Adipocyte (in vitro differentiated cells): ENCODE measurements around the gene DIAPH1.
A peak's percentile ranks its signal among the peaks of the same experiment; 100 is the strongest.

Experiments
- DNase-seq: peaks from one replicate; pipeline ENCODE4 v3.0.0-alpha.2; 2015; ENCODE audit warnings: low read depth
- H3K27me3 ChIP-seq: replicated peaks from 2 replicates; pipeline ENCODE4 v1.7.0; 2013; ENCODE audit warnings: mild to moderate bottlenecking, low read length, moderate library complexity; ENCODE audit not compliant: control insufficient read depth, insufficient read depth
- H3K36me3 ChIP-seq: 2 replicates; pipeline ENCODE4 v1.7.0; 2013; ENCODE audit warnings: low read length, mild to moderate bottlenecking, moderate library complexity; ENCODE audit not compliant: control insufficient read depth, insufficient read depth, severe bottlenecking
- H3K4me1 ChIP-seq: 2 replicates; pipeline ENCODE4 v1.7.0; 2013; ENCODE audit warnings: mild to moderate bottlenecking, low read length, moderate library complexity; ENCODE audit not compliant: control insufficient read depth, insufficient read depth
- H3K4me3 ChIP-seq: 2 replicates; pipeline ENCODE4 v1.7.0; 2013; ENCODE audit warnings: mild to moderate bottlenecking, low read length, moderate library complexity
- H3K9ac ChIP-seq: 2 replicates; pipeline ENCODE4 v1.7.0; 2013; ENCODE audit warnings: mild to moderate bottlenecking, low read length, moderate library complexity
- H3K9me3 ChIP-seq: 2 replicates; pipeline ENCODE4 v1.7.0; 2013; ENCODE audit warnings: mild to moderate bottlenecking, low read length, moderate library complexity; ENCODE audit not compliant: control insufficient read depth

DIAPH1 gene

DNA sequence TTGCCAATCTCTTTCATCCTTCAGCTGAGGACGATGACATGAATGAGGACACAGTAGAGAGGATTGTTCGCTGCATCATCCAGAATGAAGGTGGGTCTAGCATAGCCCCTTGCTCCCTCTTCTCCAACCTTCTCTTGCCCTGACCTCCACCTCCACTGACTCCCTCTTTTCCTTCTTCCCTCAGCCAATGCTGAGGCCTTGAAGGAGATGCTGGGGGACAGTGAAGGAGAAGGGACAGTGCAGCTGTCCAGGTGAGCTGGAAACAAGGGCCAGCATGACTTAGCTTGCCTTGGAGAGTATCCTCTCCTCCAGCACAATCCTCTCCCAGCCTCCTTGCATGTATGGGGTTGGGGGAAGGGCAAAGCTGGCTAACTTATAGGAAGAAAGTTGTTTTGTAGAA is 20.0 kb upstream of the DIAPH1 start:
- Histone ChIP-seq H3K9me3 (no peaks in the 10 kb centered on the region), H3K9ac (no peak overlapping the region), H3K36me3 (peaks cover 5% of the 10 kb centered on the region), H3K27me3 (no peaks in the 10 kb centered on the region), H3K4me3 (no peak overlapping the region), H3K4me1 (peaks cover 17% of the 10 kb centered on the region)
- DNase-seq: no peak

DNA sequence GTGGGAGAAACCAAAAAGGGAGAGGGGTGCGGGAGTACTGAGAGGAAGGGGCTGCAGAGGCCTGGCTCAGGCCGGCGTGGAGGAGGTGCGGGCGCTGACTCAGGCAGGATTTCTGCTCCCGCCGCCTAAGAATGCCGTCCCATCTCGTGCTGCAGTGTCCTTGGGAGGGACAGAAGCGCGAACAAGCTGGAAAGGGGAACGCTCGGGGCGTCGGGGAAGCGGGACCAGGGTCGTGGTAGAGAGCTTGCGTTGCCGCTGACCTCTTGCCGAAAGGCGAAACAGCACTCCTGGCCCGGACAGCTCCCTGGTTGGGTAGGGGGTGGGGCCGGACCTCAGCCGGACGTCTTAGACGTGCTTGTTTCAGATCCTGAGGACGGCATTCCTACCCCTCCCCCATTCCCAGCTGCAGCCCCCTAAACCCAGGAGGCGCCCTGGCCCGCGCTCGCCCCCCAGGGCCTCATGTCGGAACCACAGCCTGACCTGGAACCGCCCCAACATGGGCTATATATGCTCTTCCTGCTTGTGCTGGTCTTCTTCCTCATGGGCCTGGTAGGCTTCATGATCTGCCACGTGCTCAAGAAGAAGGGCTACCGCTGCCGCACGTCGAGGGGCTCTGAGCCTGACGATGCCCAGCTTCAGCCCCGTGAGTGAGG is 19.1 kb upstream of the DIAPH1 start:
- Histone ChIP-seq H3K9me3 (no peaks in the 10 kb centered on the region), H3K4me1 (peaks cover 17% of the 10 kb centered on the region), H3K9ac (peak overlapping the region; percentile 79), H3K27me3 (no peaks in the 10 kb centered on the region), H3K36me3 (no peaks in the 10 kb centered on the region), H3K4me3 (peak overlapping the region; percentile 96)
- DNase-seq: peak; percentile 66

DNA sequence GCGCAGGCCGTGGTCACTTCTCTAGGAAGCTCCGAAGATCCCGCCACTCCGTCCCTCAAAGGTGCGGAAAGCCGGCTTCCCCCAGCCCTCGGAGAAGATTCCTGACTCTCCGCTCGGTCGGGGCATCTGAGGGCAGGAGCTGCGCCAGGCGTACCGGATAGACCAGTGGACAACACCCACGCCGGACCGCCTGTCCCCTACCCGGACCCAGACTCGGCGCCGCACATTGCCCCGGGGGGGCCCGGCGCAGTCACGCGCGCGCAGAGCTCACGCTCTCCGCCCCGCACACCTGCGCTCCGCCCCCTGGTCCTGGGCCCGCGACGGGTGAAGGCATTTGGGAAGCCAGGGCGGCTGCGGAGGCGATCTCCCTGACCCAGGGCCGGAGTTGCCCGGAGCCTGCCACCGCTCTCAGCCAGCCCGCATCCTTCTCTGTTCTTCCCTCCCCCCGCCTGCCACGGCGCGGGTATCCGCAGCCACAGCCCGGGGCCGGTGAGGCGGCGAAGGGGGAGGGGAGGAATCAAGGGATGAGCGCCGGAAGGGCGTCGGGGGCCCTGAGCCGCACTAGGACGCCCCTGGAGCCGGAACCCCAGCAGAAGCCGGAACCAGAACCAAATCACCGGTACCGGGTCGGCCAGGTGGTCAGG is 18.4 kb upstream of the DIAPH1 start:
- Histone ChIP-seq H3K4me3 (peak overlapping the region; percentile 96), H3K9me3 (no peaks in the 10 kb centered on the region), H3K9ac (peak overlapping the region; percentile 79), H3K4me1 (peaks cover 17% of the 10 kb centered on the region), H3K36me3 (no peaks in the 10 kb centered on the region), H3K27me3 (no peaks in the 10 kb centered on the region)
- peak; percentile 35 for DNase-seq

DNA sequence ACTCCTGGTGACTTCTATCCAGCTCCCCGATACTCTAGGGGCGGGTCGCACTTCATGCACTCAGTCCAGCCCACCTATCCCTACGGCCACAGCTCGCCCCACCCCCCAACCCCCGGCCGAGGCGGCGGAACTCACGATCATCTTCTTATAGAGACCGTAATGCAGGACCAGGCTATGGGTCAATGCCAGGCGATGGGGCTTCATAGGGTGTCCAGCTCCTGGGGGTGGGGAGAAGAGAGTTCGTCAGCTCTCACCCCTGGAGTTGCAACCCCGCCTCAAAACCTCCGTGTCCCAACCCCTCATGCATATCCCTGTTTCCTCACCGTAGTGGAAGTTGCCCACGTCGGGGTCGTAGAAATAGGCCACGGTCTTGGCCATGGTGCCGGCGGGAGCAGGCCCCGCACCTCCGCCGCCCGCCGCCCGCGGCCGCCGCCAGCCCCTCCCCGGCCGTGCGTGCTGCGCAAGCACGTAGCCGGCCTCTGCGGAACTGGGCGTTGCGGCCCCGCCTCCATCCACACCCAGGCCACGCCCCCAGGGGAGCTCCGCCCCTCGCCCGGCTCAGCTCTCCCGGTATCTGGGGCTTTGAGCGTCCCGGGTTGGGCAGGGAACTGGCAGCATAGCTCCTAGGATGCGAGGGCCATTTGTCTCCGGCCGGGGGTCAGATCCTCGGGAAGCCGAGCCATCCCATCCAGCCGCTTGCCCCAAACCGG is 17.8 kb upstream of the DIAPH1 start, which contains the start of the genes HDAC3 and RELL2:
HDAC3 (minus strand) TSS at position 437 of the 710 bp plus-strand sequence; CDS start at position 378, 59 bp downstream.
RELL2 (plus strand) TSS at position 585 of the 710 bp plus-strand sequence. CDS start 1,229 bp downstream, outside the sequence.
- H3K9ac ChIP-seq: peak within 1 kb of the TSS; percentile 97
- no peaks in the 10 kb centered on the region for H3K9me3 ChIP-seq
- H3K27me3 ChIP-seq: no peaks in the 10 kb centered on the region
- no peaks in the 10 kb centered on the region for H3K36me3 ChIP-seq
- peak; percentile 98 for DNase-seq
- peak within 1 kb of the TSS; percentile 96 for H3K4me3 ChIP-seq
- H3K4me1 ChIP-seq: peaks cover 17% of the 10 kb centered on the region

DNA sequence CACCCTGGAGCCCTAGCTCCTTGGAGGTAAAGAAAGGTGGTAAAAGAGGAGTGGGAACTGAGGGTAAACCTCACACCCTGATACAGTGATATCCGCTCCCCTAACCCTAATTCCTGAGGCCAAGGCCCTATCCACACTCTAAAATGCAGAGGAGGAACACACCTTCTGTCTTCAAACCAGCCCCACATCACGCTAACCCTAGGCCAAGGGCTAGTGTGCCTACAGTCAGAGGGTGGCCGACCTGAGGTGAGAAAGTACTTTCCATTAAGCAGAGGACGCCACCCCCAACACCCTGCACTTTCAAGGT is 17.3 kb upstream of the DIAPH1 start:
- H3K4me1 ChIP-seq: peaks cover 17% of the 10 kb centered on the region
- no peak for DNase-seq
- H3K27me3 ChIP-seq: no peaks in the 10 kb centered on the region
- H3K4me3 ChIP-seq: peak overlapping the region; percentile 96
- no peaks in the 10 kb centered on the region for H3K36me3 ChIP-seq
- H3K9me3 ChIP-seq: no peaks in the 10 kb centered on the region
- H3K9ac ChIP-seq: peak overlapping the region; percentile 97

DNA sequence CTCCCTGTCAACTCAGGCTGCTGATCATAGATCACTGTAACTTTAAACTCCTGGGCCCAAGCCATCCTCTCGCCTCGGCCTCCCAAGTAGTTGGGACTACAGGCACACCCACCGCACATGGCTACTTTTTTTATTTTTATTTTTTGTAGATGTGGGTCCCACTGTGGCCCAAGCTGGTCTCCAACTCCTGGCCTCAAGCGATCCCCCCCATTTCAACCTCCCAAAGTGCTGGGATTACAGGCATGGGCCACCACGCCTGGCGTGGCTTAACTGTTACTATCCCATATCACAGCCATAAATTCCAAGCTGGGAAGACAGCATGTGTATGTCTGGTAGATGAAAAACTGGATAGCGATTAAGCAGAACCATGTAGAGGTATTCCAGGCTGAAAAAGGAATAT is 16.8 kb upstream of the DIAPH1 start:
- Histone ChIP-seq H3K36me3 (peaks cover 4% of the 10 kb centered on the region), H3K9me3 (no peaks in the 10 kb centered on the region), H3K4me3 (peak overlapping the region; percentile 96), H3K27me3 (no peaks in the 10 kb centered on the region), H3K9ac (peak overlapping the region; percentile 97), H3K4me1 (peaks cover 17% of the 10 kb centered on the region)
- DNase-seq: no peak

DNA sequence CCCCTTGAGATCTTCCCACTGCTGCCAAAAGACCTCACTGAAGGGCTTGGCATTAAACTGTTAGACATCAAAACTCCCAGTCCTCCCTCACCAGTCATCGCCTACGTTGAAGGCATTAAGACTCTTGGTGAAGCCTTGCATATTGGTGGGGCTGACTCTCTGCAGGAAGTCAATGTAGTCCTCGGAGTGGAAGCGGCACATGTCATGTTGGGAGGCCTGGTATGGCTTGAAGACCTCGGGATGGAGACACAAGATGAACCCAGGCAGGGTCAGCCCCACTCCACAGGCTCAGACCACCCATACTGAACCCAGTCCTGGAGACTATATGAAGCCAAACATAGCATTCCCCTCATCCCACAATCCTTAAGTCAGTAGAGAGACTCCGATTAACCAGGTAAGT is 15.9 kb upstream of the DIAPH1 start:
- Histone ChIP-seq H3K36me3 (peaks cover 13% of the 10 kb centered on the region), H3K4me3 (no peak overlapping the region), H3K9me3 (no peaks in the 10 kb centered on the region), H3K4me1 (peaks cover 17% of the 10 kb centered on the region), H3K9ac (no peak overlapping the region), H3K27me3 (no peaks in the 10 kb centered on the region)
- no peak for DNase-seq

DNA sequence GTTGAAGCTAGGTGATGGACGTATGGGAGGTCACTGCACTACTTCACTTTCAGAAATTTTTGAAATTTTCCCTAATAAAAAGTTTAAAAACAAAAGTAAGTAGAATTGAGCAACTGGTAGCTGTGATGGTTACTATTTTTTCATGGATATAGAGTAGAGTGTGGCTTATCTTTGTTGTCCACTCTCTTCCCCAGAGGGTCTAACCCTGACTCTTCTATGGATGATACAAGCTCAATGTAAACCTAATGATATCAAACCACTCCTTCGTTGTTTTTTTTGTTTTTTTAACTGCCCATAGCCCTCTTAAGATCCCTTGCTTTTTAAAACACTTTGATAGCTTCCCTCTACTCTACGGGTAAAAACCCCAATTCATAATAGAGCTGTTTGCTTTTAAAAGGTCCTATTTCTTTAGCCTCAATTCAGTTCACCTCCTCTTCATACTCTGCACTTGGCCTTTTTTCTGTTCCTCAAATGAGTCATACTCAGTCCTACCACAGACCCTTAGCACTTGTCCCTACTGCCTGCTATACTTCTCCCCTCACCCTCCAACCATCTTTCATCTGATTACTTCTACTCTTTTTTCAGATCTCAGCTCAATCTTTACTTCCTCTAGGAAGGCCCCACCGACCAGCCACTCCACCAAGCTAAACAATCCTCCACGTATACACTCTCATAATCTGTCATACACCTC is 15.2 kb upstream of the DIAPH1 start:
- Histone ChIP-seq H3K27me3 (no peaks in the 10 kb centered on the region), H3K4me3 (no peak overlapping the region), H3K4me1 (peaks cover 17% of the 10 kb centered on the region), H3K36me3 (peaks cover 20% of the 10 kb centered on the region), H3K9ac (no peak overlapping the region), H3K9me3 (no peaks in the 10 kb centered on the region)
- no peak for DNase-seq

DNA sequence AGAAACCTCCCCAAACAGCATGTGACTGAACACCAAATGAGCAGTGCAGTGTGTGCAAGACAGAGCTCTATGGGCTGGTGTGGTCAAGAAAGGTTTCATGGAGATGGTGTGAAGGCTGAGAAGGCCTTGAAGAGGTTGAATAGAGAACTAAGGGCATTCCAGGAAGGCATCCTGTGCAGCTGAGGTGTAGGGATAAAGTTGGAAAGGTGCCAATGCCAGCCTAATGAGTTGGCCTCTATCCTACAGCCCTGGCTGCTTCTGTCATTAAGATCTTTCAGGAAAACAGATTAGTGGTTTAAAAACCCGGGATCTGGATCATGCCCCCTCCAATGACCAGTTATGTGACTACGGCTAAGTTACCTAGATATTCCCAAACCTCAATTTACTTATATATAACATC is 13.8 kb upstream of the DIAPH1 start:
- H3K36me3 ChIP-seq: peaks cover 34% of the 10 kb centered on the region
- no peak for DNase-seq

DNA sequence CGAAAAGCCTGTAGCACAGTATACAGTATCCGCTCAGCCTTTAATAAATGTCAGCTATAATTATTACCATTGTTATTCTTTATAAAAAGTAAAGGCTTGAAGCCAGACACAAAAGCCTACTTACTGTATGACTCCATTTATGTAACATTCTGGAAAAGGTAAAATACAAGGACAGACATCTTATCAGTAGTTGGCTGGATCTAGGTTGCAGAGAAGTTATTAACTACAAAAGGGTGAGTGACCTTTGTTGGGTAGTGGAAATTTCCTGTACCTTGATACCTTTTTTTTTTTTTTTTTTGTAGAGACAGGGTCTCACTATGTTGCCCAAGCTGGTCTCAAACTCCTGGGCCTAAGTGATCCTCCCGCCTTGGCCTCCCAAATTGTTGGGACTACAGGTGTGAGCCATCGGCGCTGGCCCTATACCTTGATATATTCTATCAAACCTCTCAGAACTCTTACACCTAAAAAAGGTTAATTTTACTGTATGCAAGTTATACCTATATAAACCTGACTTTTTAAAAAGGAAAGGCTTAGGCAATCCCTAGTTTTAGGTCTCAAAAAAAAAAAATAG is 11.9 kb upstream of the DIAPH1 start:
- DNase-seq: no peak
- Histone ChIP-seq H3K36me3 (peaks cover 50% of the 10 kb centered on the region), H3K9ac (no peak overlapping the region), H3K4me1 (peaks cover 13% of the 10 kb centered on the region), H3K9me3 (no peaks in the 10 kb centered on the region), H3K27me3 (no peaks in the 10 kb centered on the region), H3K4me3 (no peak overlapping the region)

More for the DNA sequence above, 13.8 kb upstream of the DIAPH1 start:
- Histone ChIP-seq H3K9me3 (no peaks in the 10 kb centered on the region), H3K4me1 (peaks cover 21% of the 10 kb centered on the region), H3K9ac (no peak overlapping the region), H3K4me3 (no peak overlapping the region), H3K27me3 (no peaks in the 10 kb centered on the region)
